SK-N-SH (cell line): Measurements from ENCODE around the gene STK26. TPM values are rescaled to one million over a fixed set of nuclear protein-coding genes. Genes with fewer than 3 reads are reported as not detected.

Experiments used
- polyA plus RNA-seq, 3 experiments: library from polyadenylated mRNA; depleted of rRNA; stranded (reverse); fragments of >200 nt; gene quantifications; 2 replicates each; pipeline ENCODE4 v1.2.3, GENCODE V29; 2012

Gene STK26
- polyA plus RNA-seq, 1 of the 3 experiments (the other 2 are of a cell fraction) = 3.5 TPM

Other genes starting within 250 kb of the STK26 start
- gene FRMD7, start 104.7 kb downstream of the STK26 start, polyA plus RNA-seq (2012; rRNA removed) = not detected in 2 replicates
- 5.5 and 6.8 TPM in 2 replicates for gene RAP2C, start 196.1 kb downstream of the STK26 start, polyA plus RNA-seq (2012; rRNA removed)